Stimulated activated CD4-positive, alpha-beta T cell treated with anti-CD3 and anti-CD28 coated beads, TNF-alpha, amount 100 ng/mL, for 1 hour (primary cell): Measurements from ENCODE around the gene BBS9.

Experiments
- DNase-seq, 3 donors: peaks; one replicate each; pipeline ENCODE4 v3.0.0-alpha.2; 2020; ENCODE audit warnings: low read depth in 3 of 3, low spot score in 1 of 3

The BBS9 gene

DNA sequence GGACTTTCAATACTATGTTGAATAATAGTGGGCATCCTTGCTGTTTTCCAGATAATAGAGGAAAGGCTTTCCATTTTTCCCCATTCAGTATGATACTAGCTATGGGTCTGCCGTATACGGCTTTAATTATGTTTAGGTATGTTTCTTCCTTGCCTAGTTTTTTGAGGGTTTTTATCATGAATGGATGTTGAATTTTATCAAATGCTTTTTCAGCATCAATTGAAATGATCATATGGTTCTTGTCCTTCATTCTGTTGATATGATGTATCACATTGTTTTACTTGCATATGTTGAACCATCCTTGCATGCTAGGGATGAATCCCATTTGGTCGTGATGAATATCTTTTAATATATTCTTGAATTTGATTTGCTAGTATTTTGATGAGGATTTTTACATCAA lies 11.0 kb upstream of the BBS9 start:
- no peak for DNase-seq

DNA sequence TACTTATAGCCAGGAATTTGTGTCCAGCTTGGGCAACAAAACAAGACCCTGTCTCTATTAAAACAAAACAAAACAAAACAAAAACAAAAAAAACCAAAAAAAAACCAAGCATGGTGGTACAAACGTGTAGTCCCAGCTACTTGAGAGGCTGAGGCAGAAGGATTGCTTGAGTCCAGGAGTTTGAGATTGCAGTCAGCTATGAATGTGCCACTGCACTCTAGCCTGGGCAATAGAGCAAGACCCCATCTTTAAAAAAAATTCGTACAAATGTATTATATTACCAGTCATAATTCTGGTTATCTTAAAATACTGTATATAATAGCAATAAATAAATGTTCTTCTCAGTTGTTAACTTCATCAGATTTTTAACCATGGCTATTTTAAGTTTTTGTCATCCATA lies 2.3 kb upstream of the BBS9 start:
- no peak for DNase-seq

DNA sequence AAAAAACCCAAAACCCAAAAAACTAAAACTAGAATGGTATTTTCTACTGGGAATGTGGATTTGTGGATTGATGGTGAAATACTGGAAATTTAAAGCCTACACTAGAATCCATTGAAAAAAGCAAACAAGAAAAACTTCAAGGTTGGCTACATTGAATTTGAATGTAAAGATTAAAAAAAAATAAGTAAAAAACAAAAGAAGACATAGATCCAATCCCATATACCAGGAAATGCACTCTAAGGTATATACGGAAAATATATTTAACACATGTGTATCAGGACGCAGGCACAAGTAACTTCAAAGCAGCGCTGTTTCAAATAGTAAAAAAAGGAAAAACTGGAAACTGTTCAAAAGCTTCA lies 754 bp upstream of the BBS9 start:
- DNase-seq = no peak

DNA sequence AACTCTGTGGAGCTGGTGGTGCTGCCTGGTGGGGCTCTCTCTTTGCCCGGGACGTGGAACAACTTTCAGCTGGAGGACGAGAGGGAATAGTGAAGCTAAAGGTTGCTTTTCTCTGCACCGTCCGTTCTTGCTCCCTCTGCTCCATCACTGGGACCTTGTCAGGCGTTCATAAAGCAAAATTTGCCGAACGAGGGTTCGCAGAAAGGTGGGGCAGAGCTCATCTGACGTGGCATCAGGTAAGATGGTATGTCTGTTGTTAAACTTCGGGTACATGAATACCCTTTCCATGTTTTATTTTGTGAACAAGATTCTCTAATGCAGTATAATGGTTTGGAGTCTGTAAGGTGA lies 416 bp downstream of the BBS9 start:
- DNase-seq = no peak

DNA sequence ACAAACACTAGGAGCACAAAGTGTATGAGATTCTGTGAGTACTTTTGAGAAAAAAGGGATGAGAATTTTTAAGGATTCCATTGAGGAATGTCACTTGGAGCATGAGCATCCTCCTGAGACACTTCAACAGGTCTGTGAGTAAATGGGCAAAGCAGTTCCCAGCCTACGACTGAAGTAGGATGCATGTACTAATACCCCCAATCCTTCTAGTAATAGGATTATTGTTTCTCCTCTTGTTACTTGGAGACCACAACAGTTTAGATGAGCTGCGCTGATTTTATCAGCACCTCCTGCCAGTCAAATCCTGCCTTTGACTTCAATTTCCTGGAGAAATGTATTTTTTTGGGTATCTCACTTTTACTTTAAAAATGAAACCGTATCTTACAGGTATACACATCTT lies 820 bp downstream of the BBS9 start:
- no peak for DNase-seq

DNA sequence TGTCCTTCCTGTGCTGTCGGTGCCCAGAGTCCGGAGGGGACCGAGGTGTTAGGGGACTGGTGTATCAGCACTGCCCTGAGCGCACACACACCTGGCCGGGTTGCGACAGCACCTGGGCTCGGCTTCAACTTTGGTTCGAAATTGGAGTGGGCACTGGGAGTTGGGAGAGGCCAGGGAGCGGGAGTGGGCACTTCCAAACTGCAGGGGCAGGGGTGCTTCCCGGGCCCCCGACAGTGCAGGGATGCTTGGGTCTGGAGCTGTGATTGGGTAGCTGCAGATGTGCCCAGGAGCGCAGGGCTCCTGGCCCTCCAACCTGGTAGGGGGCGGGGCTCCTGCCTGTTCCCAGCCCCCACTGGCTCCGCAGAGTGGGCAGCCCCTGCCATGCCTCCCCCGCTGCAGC lies 7.7 kb downstream of the BBS9 start:
- no peak for DNase-seq

DNA sequence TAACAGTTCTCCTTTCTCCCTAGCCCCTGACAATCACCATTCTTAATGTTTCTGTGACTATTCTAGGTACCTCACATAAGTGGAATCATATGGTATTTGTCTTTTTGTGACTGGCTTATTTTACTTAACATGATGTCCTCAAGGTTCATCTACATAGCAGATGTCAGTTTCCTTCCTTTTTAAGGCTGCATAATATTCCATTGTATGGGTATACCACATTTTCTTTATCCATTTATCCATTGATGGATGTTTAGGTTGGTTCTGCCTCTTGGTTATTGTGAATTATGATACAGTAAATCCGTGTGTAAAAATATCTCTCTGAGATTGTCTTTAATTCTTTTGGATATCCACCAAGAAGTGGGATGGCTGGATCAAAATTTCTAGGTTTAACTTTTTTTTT lies 13.2 kb downstream of the BBS9 start:
- no peak for DNase-seq

DNA sequence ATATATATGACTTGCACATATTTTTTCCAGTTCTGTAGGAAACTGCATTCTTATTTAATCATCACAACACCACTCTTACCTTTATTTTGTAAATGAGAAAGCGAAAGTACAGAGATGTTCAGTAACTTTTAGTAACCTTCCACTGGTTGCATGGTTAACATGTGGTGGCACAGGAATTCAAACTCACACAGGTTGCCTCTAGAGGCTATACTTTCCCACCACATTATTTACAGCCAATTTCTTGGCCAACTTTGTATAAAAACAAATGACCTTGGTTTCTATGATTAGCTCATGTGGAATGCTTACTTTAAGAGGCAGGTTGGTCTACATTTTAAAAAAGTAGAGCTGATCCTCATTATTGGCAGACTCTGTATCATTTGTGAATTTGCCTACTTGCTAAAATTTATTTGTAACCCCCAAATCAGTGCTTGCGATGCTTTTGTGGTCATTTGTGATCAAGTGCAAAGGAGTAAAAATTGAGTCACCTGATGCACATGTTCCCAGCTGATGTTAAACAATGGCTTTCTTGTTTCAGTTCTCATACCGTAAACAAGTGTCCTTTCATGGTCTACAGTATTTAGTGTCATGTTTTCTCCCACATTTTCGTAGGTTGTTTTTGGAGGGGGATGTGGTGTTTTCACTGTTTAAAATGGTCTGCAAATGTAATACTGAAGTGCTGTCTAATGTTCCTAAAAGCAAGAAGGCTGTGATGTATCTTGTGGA lies 14.8 kb downstream of the BBS9 start:
- DNase-seq = no peak

DNA sequence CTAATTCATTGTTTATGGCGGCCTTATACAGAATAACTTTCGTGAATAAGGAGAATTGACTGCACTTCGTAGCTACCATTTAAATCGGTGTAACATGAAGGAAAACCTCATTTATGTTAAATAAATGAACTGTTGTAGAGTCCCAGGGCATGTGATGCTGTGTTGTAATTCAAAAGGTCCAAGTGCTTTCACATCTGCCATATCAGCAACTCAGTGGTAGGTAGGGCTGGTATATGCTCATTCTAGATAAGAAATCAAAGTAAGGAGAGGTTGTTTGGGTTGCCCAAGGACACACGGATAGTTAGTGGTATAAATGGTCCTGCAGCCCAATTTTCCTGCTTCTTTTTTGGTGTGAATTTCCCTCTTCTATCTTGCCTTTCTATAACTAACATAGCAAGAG lies 15.8 kb downstream of the BBS9 start:
- DNase-seq = no peak

DNA sequence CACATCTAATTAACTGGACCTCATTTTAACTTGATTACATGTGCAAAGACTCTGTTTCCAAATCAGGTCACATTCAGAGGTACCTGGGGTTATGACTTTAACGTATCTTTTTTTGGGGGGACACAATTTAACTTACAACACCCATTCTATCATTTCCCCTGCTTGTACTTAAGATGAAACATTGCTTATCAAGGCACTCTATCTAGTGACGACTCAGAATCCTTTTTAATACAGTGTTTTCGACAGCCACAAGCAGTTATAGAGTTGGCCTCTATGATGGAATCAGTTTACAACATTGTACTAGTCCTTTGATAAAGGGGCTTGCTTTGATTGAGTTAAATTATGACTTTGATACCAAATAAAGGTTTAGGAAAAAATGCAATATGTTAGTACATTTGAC lies 22.7 kb downstream of the BBS9 start:
- DNase-seq = no peak

DNA sequence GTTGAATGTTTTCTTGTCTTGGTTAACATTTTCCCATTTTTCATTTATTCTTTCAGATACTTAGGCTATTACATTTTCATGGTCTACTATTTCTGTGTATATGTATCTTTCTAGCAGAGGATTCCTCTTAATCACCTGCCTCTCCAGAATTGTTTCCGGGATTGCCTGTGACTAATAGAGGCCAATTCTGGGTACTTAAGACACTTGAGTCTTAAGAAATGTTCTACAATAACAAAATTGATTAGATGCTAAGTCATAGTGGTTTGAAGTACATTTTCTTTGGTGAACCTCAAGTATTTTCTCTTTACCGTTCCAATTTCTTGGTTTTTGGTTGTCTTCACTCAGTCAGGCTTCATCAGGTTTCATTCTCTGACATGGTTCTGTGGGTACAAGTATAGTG lies 26.4 kb downstream of the BBS9 start:
- no peak for DNase-seq

DNA sequence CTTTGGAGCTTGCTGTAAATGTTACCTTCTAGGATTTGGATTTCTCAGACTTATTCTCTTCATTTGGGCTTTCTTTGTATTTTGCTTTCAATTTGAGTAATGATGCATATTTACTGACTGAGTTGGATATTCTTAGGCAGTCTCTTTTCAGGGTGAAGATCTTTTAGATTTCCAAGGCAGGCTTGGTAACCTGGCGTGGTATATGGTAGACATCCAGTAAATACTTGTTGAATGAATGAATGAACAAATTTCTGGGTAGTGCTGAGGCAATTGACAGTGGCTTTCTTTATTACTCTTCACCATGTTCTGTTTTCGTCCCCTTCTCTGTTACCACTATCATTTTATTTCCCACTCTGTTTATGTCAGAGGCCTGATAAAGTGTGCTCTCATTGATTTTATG lies 27.1 kb downstream of the BBS9 start:
- no peak for DNase-seq

DNA sequence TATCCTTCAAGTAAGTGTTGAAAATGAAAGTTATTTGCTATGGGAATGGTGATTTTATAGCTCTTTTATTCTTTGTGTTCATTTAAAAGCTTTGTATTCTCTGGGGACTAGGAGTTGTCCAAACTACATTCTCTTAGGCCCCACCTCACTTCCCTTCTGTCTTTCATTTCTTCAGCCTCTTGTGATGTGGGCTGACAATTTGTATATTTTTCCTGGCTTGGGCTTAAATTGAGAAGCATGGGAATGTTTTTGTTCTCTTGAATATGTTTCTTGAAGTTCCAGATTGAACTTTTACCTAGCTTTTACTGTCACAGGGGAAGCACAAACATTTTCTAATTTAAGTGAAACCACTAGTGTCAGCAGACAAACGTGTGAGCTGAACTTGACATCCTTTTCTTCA lies 27.9 kb downstream of the BBS9 start:
- DNase-seq = no peak

DNA sequence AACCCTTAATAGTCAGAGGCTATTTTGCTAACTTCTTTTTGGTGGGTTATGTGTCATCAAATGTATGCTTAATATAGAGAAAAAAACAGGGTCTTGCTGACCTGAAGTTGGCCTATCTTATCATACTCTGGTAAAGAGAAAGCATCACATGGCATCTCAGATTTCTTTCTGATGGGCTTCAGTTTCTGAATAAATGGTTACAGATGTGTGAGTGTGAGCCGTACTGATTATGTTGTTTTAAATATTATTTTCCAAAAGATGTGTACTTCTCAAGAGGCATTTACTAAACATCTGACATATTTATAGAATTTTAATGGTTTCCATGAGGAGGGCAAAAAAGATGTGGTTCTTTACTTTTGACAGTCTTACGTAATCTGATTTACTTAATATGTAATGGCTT lies 28.4 kb downstream of the BBS9 start:
- no peak for DNase-seq

DNA sequence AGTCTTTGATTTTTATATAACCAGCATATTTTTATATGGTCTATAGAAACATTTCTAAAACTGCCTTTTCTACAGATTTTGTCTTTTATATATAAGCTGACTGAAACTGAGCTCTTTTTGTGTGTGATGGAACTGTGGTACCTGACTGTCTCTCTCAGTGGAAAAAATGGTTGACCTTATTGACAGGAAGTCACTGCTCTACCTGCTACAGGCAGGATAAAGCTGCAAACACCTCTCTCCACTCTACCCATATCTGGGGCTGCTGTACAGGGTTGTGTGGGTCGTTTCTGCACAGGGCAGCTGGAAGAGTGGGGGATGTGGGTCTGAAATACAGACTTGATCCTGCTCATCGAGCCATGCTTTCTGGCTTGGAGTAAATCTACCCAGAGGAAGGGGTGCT lies 48.5 kb downstream of the BBS9 start:
- DNase-seq = no peak

DNA sequence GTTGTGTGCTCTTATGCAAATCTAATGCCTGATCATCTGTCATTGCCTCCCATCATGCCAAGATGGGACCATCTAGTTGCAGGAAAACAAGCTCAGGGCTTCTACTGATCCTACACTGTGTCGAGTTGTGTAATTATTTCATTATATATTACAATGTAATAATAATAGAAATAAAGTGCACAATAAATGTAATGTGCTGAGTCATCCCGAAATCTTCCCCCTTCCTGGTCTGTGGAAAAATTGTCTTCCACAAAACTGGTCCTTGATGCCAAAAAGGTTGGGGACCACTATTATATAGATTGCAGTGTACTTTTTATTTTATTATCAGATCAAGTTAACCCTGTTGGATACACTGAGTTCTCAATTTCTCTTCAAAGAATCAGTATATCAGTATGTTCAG lies 50.2 kb downstream of the BBS9 start:
- no peak for DNase-seq

DNA sequence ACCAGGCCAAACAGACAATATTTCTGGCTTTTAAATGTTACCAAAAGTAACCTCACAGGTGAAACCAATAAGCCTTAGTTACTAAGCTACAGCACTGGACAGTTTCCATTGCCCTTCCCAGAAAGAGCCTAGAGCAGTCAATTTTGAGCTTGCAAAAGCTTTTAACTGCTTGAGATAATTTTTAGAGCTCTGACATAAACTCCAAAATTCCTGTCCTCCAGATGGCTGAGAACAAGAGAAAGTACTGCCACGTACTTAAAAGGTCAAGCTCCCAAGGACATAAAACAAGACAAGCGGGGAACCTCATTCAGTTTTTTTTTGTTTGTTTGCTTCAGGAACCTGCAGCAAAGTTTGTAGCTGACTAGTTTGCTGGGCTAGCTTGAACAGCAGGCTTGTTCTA lies 54.1 kb downstream of the BBS9 start:
- DNase-seq = no peak

DNA sequence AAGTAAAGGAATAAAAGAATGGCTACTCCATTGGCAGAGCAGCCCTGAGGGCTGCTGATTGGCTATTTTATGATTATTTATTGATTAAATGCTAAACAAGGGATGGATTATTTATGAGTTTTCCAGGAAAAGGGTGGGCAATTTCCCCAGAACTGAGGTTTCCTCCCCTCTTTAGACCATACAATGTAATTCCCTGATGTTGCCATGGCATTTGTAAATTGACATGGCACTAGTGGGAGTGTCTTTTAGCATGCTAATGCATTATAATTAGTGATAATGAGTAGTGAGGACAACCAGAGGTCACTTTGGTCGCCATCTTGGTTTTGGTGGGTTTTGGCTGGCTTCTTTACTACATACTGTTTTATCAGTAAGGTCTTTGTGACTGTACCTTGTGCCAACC lies 55.5 kb downstream of the BBS9 start:
- DNase-seq = no peak

DNA sequence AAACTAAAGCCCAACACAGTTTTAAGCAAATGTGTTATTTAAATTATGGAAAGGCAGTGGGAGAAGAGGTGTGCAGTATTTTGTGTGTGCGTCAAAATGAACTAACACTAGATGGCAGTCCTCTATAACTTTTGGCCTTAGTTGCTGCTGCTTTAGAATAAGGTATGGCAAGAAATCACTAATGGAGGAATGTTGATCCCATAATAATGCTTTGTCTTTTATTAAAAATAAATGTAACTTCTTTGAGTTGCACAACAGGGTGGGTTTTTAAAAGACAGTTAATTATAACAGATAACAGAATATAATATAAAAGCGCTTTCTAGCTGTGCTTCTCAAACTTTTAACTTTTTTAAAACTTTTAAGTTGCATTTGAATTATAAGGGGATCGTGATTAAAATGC lies 56.4 kb downstream of the BBS9 start:
- DNase-seq = no peak

DNA sequence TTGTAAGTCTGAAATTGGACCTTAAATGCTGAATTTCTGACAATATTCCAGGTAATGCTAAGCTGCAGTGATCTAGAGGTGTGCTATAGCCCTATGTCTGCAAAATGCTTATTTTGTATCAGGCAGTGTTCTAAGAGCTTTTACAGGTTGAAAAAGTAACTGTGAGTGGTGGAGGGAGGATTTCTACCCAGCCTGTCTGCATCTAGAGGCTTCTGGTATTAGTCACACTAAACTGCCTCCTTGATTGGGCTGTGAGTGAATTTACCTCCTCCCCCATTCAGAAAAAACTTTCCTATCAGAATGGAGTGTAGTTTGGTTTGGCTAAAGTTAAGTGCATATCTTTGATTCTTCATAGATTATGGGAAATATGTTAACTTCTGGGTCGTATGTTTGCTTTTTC lies 56.8 kb downstream of the BBS9 start:
- DNase-seq = no peak

DNA sequence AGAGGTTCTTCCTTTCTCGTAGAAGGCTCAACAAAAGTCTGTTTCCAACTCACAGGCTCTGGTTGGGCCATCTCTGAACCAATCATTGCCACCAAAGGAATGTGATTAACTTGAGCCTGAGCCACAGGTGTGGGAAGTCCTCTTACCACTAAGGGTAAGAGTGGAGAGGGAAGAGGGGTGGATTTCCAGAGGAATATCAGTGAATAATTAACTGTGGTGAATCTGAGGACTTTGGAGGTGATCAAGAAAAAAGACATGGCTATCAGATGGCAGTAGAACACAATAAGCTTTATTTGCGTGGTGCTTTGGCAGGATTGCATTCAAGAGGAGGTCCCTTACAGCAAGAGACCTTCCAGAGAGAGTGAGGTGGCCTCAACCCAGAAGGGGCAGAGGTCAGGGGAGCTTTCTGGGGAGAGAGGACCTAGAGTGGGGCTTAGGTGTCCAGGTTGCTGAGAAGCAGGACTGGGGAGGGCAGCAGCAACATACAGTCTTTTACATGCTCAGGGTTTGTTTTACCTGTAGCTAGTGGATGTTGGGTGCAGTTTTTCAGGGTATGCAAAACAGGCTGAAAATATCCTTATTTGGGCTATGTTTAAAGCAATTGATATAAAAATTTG lies 61.4 kb downstream of the BBS9 start:
- DNase-seq = no peak

DNA sequence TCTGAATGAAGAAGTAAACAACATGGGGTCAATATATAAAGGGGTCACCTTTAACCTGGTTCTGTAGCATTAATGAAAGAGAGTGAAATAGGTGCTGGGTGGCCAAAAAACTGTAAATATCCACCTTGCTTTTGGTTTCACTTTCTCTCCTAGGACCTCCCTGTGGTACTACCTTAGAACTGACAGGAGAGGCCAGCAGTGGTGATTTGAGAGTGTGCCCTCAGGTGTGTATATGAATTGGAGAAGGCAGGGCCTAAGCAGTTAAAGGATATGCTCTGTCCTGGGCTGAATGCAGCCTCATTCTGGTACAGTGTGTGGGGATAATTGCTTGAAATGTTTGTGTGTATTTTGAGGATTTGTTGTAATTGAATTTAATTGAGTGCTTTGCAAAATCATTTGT lies 62.0 kb downstream of the BBS9 start:
- no peak for DNase-seq

DNA sequence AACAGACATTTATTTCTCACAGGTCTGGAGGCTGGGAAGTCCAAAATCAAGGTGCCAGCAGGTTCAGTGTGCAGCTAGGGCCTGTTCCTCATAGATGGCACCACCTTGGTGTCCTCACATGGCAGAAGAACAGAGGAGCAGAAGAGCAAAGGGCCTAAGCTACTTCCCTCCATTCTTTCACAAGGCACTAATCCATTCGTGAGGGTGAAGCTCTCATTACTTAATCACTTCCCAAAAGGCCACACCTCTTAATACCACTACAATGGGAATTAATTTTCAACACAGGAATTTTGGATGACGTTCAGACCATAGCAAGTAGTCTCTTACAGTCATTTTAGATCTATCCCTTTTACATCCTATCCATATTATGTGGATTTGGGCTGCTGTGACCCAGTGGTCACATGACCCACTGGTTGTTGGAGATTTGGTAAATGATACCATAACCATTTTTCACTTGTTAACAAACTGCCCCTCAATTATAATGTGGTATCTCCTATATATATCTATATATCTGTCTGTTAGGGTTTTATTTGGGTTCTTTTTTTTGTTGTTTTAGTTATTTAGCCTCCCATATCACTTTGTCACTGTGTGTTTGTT lies 63.4 kb downstream of the BBS9 start:
- no peak for DNase-seq
